Stimulated activated naive CD8-positive, alpha-beta T cell treated with anti-CD3 and anti-CD28 coated beads, Interleukin-15, amount 100 ng/mL, for 72 hours (primary cell): ENCODE data around the gene CGREF1.
A peak's percentile ranks its signal among the peaks of the same experiment; 100 is the strongest.

Source experiments
- ATAC-seq: fragments of 150-1000 bp; cut with Tn5 transposase; 2 replicates; pipeline ENCODE4 v1.10.0; 2021; ENCODE audit warnings: mild to moderate bottlenecking, moderate library complexity
- DNase-seq, 2 donors: peaks; one replicate each; pipeline ENCODE4 v3.0.0; 2021 to 2022
- H3K27ac Mint-ChIP-seq, 2 donors: one replicate each; pipeline ENCODE4 v1.8.0; 2022; ENCODE audit warnings: mild to moderate bottlenecking in 2 of 2, mixed read lengths in 2 of 2, moderate library complexity in 2 of 2
- H3K27me3 Mint-ChIP-seq: one replicate; pipeline ENCODE4 v1.8.0; 2022; ENCODE audit warnings: mixed read lengths
- H3K4me1 Mint-ChIP-seq: one replicate; pipeline ENCODE4 v1.8.0; 2022; ENCODE audit warnings: mild to moderate bottlenecking, mixed read lengths
- H3K4me3 Mint-ChIP-seq, 2 donors: one replicate each; pipeline ENCODE4 v1.8.0; 2022; ENCODE audit warnings: mild to moderate bottlenecking in 2 of 2, mixed read lengths in 2 of 2, moderate library complexity in 1 of 2
- H3K9me3 Mint-ChIP-seq, 2 donors: one replicate each; pipeline ENCODE4 v1.8.0; 2022; ENCODE audit warnings: mixed read lengths in 2 of 2

CGREF1 gene

GRCh38 chr2:27147935-27148334, 29.0 kb upstream of the CGREF1 start:
- no peak for ATAC-seq
- H3K27ac Mint-ChIP-seq = peak overlapping the region in 1 of 2 donors; percentile 24
- H3K4me1 Mint-ChIP-seq = peaks cover 6% of the 10 kb centered on the region
- no peak for DNase-seq
- peaks cover 6 to 8% of the 10 kb centered on the region in 2 donors for H3K9me3 Mint-ChIP-seq
- peaks cover 29% of the 10 kb centered on the region for H3K27me3 Mint-ChIP-seq
- H3K4me3 Mint-ChIP-seq = no peak overlapping the region

- no peaks in the 10 kb centered on the region for H3K4me1 Mint-ChIP-seq
- H3K4me3 Mint-ChIP-seq = no peak overlapping the region
- peaks cover 8 to 9% of the 10 kb centered on the region in 2 donors for H3K9me3 Mint-ChIP-seq
- peaks cover 32% of the 10 kb centered on the region for H3K27me3 Mint-ChIP-seq
- ATAC-seq (no peak), DNase-seq (no peak)
- no peak overlapping the region for H3K27ac Mint-ChIP-seq
Observed at GRCh38 chr2:27145682-27146081, 26.8 kb upstream of the CGREF1 start.

GRCh38 chr2:27143285-27143684, 24.4 kb upstream of the CGREF1 start:
- peaks cover 8 to 9% of the 10 kb centered on the region in 2 donors for H3K9me3 Mint-ChIP-seq
- H3K4me3 Mint-ChIP-seq = no peak overlapping the region
- H3K27me3 Mint-ChIP-seq = peaks cover 27% of the 10 kb centered on the region
- H3K4me1 Mint-ChIP-seq = no peaks in the 10 kb centered on the region
- no peak overlapping the region for H3K27ac Mint-ChIP-seq
- DNase-seq (no peak), ATAC-seq (no peak)

- Mint-ChIP-seq H3K4me1 (peaks cover 13% of the 10 kb centered on the region), H3K27me3 (peaks cover 16% of the 10 kb centered on the region), H3K27ac (peak within 1 kb of the TSS; percentile 6 to 67), H3K9me3 (peaks cover 8 to 9% of the 10 kb centered on the region in 2 donors), H3K4me3 (no peak within 1 kb of the TSS)
- DNase-seq (no peak), ATAC-seq (no peak)
Observed at GRCh38 chr2:27139310-27139709, 20.4 kb upstream of the CGREF1 start, which contains the start of gene PRR30. PRR30 (minus strand) TSS chr2:27139410; CDS start chr2:27138329, 1,081 bp downstream.

- Mint-ChIP-seq H3K9me3 (peaks cover 3% of the 10 kb centered on the region in 2 donors), H3K27ac (peak overlapping the region in 1 of 2 donors; percentile 79), H3K4me3 (no peak overlapping the region), H3K4me1 (peaks cover 21% of the 10 kb centered on the region), H3K27me3 (peaks cover 4% of the 10 kb centered on the region)
- no peak for ATAC-seq
- DNase-seq = no peak
Observed at GRCh38 chr2:27138111-27138510, 19.2 kb upstream of the CGREF1 start.

GRCh38 chr2:27137322-27137935, 18.5 kb upstream of the CGREF1 start:
- no peak for ATAC-seq
- Mint-ChIP-seq H3K4me3 (no peak overlapping the region), H3K27me3 (no peaks in the 10 kb centered on the region), H3K9me3 (no peaks in the 10 kb centered on the region), H3K27ac (no peak overlapping the region), H3K4me1 (peaks cover 28% of the 10 kb centered on the region)
- no peak for DNase-seq

GRCh38 chr2:27136751-27137150, 17.8 kb upstream of the CGREF1 start:
- no peak for DNase-seq
- Mint-ChIP-seq H3K9me3 (no peaks in the 10 kb centered on the region), H3K27ac (no peak overlapping the region), H3K4me1 (peaks cover 34% of the 10 kb centered on the region), H3K4me3 (no peak overlapping the region), H3K27me3 (no peaks in the 10 kb centered on the region)
- no peak for ATAC-seq

GRCh38 chr2:27135478-27135955, 16.6 kb upstream of the CGREF1 start:
- ATAC-seq = no peak
- no peaks in the 10 kb centered on the region for H3K9me3 Mint-ChIP-seq
- H3K27ac Mint-ChIP-seq = peak overlapping the region in 1 of 2 donors; percentile 99
- peaks cover 46% of the 10 kb centered on the region for H3K4me1 Mint-ChIP-seq
- DNase-seq = no peak
- H3K4me3 Mint-ChIP-seq = peak overlapping the region; percentile 81 to 94
- no peaks in the 10 kb centered on the region for H3K27me3 Mint-ChIP-seq

- Mint-ChIP-seq H3K9me3 (no peaks in the 10 kb centered on the region), H3K4me1 (peaks cover 50% of the 10 kb centered on the region), H3K27ac (peak overlapping the region; percentile 14 to 99), H3K4me3 (peak overlapping the region; percentile 81 to 94), H3K27me3 (no peaks in the 10 kb centered on the region)
- DNase-seq = no peak
- no peak for ATAC-seq
Observed at GRCh38 chr2:27134781-27135477, 16.0 kb upstream of the CGREF1 start.

- H3K4me3 Mint-ChIP-seq = peak within 1 kb of the TSS; percentile 81 to 94
- H3K27ac Mint-ChIP-seq = peak within 1 kb of the TSS; percentile 96 to 99
- ATAC-seq (peak; percentile 94), DNase-seq (peak; percentile 99)
- no peaks in the 10 kb centered on the region for H3K9me3 Mint-ChIP-seq
- no peaks in the 10 kb centered on the region for H3K27me3 Mint-ChIP-seq
- H3K4me1 Mint-ChIP-seq = peaks cover 50% of the 10 kb centered on the region
Observed at GRCh38 chr2:27133905-27134780, 15.2 kb upstream of the CGREF1 start, which contains the start of gene PREB. PREB (minus strand) TSS chr2:27134636; CDS start chr2:27134421, 215 bp downstream.

GRCh38 chr2:27133195-27133875, 14.4 kb upstream of the CGREF1 start:
- Mint-ChIP-seq H3K4me3 (peak overlapping the region; percentile 81 to 94), H3K27ac (peak overlapping the region; percentile 89 to 99), H3K27me3 (no peaks in the 10 kb centered on the region), H3K4me1 (peaks cover 50% of the 10 kb centered on the region), H3K9me3 (no peaks in the 10 kb centered on the region)
- ATAC-seq (peak; percentile 18), DNase-seq (peak; percentile 14 to 31)

- Mint-ChIP-seq H3K27ac (no peak overlapping the region), H3K4me1 (peaks cover 50% of the 10 kb centered on the region), H3K4me3 (no peak overlapping the region), H3K9me3 (no peaks in the 10 kb centered on the region), H3K27me3 (no peaks in the 10 kb centered on the region)
- DNase-seq (no peak), ATAC-seq (no peak)
Observed at GRCh38 chr2:27131429-27131828, 12.5 kb upstream of the CGREF1 start.

GRCh38 chr2:27130396-27130795, 11.5 kb upstream of the CGREF1 start:
- no peak for DNase-seq
- Mint-ChIP-seq H3K27me3 (no peaks in the 10 kb centered on the region), H3K4me1 (peaks cover 48% of the 10 kb centered on the region), H3K27ac (no peak overlapping the region), H3K4me3 (no peak overlapping the region), H3K9me3 (no peaks in the 10 kb centered on the region)
- no peak for ATAC-seq

GRCh38 chr2:27128668-27129571, 10.0 kb upstream of the CGREF1 start:
- H3K9me3 Mint-ChIP-seq = no peaks in the 10 kb centered on the region
- peaks cover 42% of the 10 kb centered on the region for H3K4me1 Mint-ChIP-seq
- ATAC-seq (no peak), DNase-seq (no peak)
- H3K27ac Mint-ChIP-seq = no peak overlapping the region
- no peaks in the 10 kb centered on the region for H3K27me3 Mint-ChIP-seq
- H3K4me3 Mint-ChIP-seq = no peak overlapping the region
